Esophagus squamous epithelium (tissue), 5 donors: Measurements from ENCODE around the gene ENHO. TPM values are rescaled to one million over a fixed set of nuclear protein-coding genes. Genes with fewer than 3 reads are reported as not detected.

Source experiments
- DNase-seq: peaks from one replicate; lab custom pipeline; 2025; lab: John Stamatoyannopoulos, UW
- H3K27ac ChIP-seq, 4 donors: fragments of 200-600 bp; sonication (generic); one replicate each; pipeline ENCODE4 v1.5.1; 2016 to 2019; ENCODE audit warnings: mild to moderate bottlenecking in 1 of 4
- H3K27me3 ChIP-seq, 4 donors: fragments of 200-600 bp; sonication (generic); 1 replicate in 3 of 4; 2 replicates in 1 of 4; pipeline versions ENCODE4 v1.5.1 to v1.6.0; 2017 to 2021; ENCODE audit warnings: antibody characterized with exemption in 1 of 4
- H3K36me3 ChIP-seq, 3 donors: fragments of 200-600 bp; sonication (generic); one replicate each; pipeline ENCODE4 v1.5.1; 2016 to 2019
- H3K4me1 ChIP-seq, 3 donors: fragments of 200-600 bp; sonication (generic); one replicate each; pipeline ENCODE4 v1.5.1; 2017 to 2019
- H3K4me3 ChIP-seq, 4 donors: fragments of 200-600 bp; sonication (generic); 1 replicate in 3 of 4; 2 replicates in 1 of 4; pipeline ENCODE4 v1.5.1; 2016 to 2019; ENCODE audit warnings: mild to moderate bottlenecking in 2 of 4, moderate library complexity in 1 of 4
- H3K9me3 ChIP-seq, 3 donors: fragments of 200-600 bp; sonication (generic); one replicate each; pipeline ENCODE4 v1.5.1; 2016 to 2019
- CTCF ChIP-seq, 6 experiments: fragments of 450-650 bp in 4 of 6; fragments of 200-600 bp in 2 of 6; sonication (generic) in 2 of 6; IDR thresholded peaks; one replicate each; pipeline ENCODE4 v1.5.1; 2016 to 2019; ENCODE audit warnings: antibody characterized with exemption in 6 of 6, mild to moderate bottlenecking in 4 of 6, moderate library complexity in 4 of 6
- POLR2A ChIP-seq, 4 donors: fragments of 450-650 bp; IDR thresholded peaks; one replicate each; pipeline ENCODE4 v1.6.1; 2017; ENCODE audit warnings: antibody characterized with exemption in 4 of 4, mild to moderate bottlenecking in 4 of 4, moderate library complexity in 3 of 4
- WGBS, 2 donors: methylation state at CpG; one replicate each; pipeline ENCODE4 v1.1.5; 2018; 5-methylcytosine and 5-hydroxymethylcytosine counted together
- intact Hi-C: fragments of 100-400 bp; cut with DNase I; formaldehyde crosslinking; loops from one replicate; pipeline ENCODE4 v1.15.0; 2022
- total RNA-seq, 4 donors: library from RNA; depleted of rRNA; stranded (reverse); fragments of >200 nt; gene quantifications; one replicate each; pipeline ENCODE4 v1.1.0, GENCODE V29; 2016
- donor health status: DM: yes; HTN: yes; CAD: no.

ENHO gene
- total RNA-seq, 4 donors from 2014 or later, result 0.38 TPM; not detected in 3

- Histone ChIP-seq H3K4me1 (peaks cover 0 to 22% (median 0%) of the 10 kb centered on the region in 3 donors), H3K27me3 (peaks cover 0 to 76% (median 3%) of the 10 kb centered on the region in 4 donors), H3K27ac (peak overlapping the region in 1 of 4 donors; percentile 21), H3K36me3 (no peaks in the 10 kb centered on the region), H3K4me3 (peak overlapping the region in 1 of 4 donors; percentile 25), H3K9me3 (no peaks in the 10 kb centered on the region)
- DNase-seq, result no peak
- intact Hi-C loops, result no loop called here
- WGBS, 2 donors, result 19 to 20% methylated on average over 3 to 5 of the region's 21 CpGs
- TF ChIP-seq CTCF (IDR thresholded peaks at IDR 0.05) (no peak), POLR2A (IDR thresholded peaks at IDR 0.05) (no peak)
These were observed 37.0 kb upstream of the ENHO start for GRCh38 chr9:34559624-34560455.

- Histone ChIP-seq H3K9me3 (no peaks in the 10 kb centered on the region), H3K27me3 (peaks cover 0 to 74% (median 3%) of the 10 kb centered on the region in 4 donors), H3K4me3 (peak overlapping the region in 1 of 4 donors; percentile 25), H3K36me3 (no peaks in the 10 kb centered on the region), H3K27ac (no peak overlapping the region), H3K4me1 (peaks cover 0 to 25% (median 0%) of the 10 kb centered on the region in 3 donors)
- 38 to 55% methylated on average over 4 to 9 of the region's 17 CpGs for WGBS, 2 donors
- no peak for DNase-seq
- intact Hi-C loops, result no loop called here
- TF ChIP-seq POLR2A (IDR thresholded peaks at IDR 0.05), result no peak
- no peak for TF ChIP-seq CTCF (IDR thresholded peaks at IDR 0.05)
These were observed 36.3 kb upstream of the ENHO start for GRCh38 chr9:34558919-34559623.

DNA sequence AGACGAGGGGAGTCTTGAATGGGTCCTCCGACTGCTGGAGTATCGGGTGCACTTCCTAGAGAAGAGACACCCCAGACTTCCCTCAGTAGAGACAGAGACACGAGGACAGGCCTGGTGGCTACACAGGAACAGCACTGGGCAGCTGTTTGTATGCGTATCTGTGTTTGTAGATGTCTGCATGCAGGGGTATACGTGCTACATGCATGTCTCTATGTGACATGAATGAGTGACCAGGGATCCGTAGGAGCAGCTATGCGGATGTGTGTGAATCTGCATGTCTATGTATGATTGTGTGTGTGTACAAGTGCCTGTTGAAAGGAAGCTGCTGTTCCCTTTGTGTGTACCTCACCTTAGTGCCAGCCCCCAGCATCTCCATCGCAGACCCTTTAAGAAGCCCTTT, 35.6 kb upstream of the ENHO start:
- no peaks in the 10 kb centered on the region for H3K36me3 ChIP-seq
- intact Hi-C loops, result no loop called here
- DNase-seq, result no peak
- no peaks in the 10 kb centered on the region for H3K9me3 ChIP-seq
- H3K27me3 ChIP-seq, result peaks cover 0 to 69% (median 3%) of the 10 kb centered on the region in 4 donors
- 81 to 89% methylated on average over 7 to 9 of the region's 9 CpGs for WGBS, 2 donors
- H3K4me3 ChIP-seq, result no peak overlapping the region
- no peak overlapping the region for H3K27ac ChIP-seq
- TF ChIP-seq CTCF (IDR thresholded peaks at IDR 0.05), result no peak
- TF ChIP-seq POLR2A (IDR thresholded peaks at IDR 0.05), result no peak
- H3K4me1 ChIP-seq, result peaks cover 0 to 25% (median 0%) of the 10 kb centered on the region in 3 donors

DNA sequence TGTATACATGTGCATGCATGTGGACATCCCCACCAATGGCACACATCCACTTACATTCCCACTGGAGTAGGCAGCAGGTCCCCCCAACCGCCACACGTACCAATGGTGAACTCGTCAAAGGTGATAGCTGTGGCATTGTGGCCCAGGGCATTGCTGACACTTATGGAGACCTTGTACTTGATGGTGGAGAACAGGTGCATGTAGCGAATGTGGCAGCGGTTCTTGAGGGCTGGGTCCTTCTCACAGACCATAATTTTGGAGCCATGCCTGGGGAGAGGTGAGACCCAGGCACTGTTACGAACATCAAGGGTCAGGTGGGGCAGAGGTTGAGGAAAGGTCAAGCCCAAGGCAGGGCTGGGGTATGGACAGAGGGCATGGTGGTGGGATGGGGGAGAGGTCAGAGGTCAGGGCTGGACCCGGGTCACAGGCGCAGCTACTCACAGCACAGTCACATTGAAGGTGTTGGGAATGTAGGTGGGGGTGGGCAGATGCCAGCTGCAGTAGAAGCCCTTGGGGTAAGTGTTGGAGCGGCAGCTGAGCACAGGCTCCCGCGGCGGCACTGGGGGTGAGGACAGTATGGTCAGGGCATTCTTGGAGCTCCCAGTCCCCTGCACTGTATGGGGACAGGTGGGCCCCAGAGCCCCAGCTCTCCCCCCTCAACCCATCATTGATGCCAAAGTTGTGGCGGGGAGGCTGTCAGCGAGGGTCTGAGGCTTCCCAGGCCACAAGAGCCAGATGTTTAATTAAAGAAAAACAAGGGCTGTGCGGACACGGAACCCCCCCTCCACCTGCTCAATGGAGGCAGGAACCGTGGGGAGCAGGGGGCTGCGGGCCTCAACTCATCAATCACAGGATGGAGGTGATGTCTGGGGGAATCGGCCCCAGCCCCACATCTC, 34.9 kb upstream of the ENHO start:
- no peak for DNase-seq
- H3K27ac ChIP-seq, result no peak overlapping the region
- peaks cover 0 to 25% (median 0%) of the 10 kb centered on the region in 3 donors for H3K4me1 ChIP-seq
- H3K36me3 ChIP-seq, result no peaks in the 10 kb centered on the region
- no peaks in the 10 kb centered on the region for H3K9me3 ChIP-seq
- H3K4me3 ChIP-seq, result no peak overlapping the region
- 69 to 74% methylated on average over 13 of the region's 19 CpGs for WGBS, 2 donors
- TF ChIP-seq CTCF (IDR thresholded peaks at IDR 0.05) (no peak), POLR2A (IDR thresholded peaks at IDR 0.05) (no peak)
- intact Hi-C loops, result no loop called here
- H3K27me3 ChIP-seq, result peaks cover 0 to 69% (median 3%) of the 10 kb centered on the region in 4 donors
